ENCODE results near the gene EID3.

GRCh38 chr12:104275689-104276088, 27.9 kb upstream of the EID3 start:
- TF ChIP-seq RAD21 (IDR thresholded peaks at IDR 0.05; ENCODE audit: low read depth): no peak
- TF ChIP-seq REST (IDR thresholded peaks at IDR 0.05; ENCODE audit: low read depth): no peak
- TF ChIP-seq CEBPB (IDR thresholded peaks at IDR 0.05): no peak
- no peak for TF ChIP-seq TCF12 (IDR thresholded peaks at IDR 0.05; ENCODE audit: low read depth)
- no peak for TF ChIP-seq EP300 (IDR thresholded peaks at IDR 0.05; ENCODE audit: borderline replicate concordance)
- no peak for TF ChIP-seq ZBTB7A (IDR thresholded peaks at IDR 0.05; ENCODE audit: low read depth)
- TF ChIP-seq MAX (IDR thresholded peaks at IDR 0.05): no peak
- no peak for TF ChIP-seq FOXM1 (IDR thresholded peaks at IDR 0.05; ENCODE audit: borderline replicate concordance, low read depth)
- TF ChIP-seq CREB1 (IDR thresholded peaks at IDR 0.05; ENCODE audit: low read depth): no peak
- TF ChIP-seq NFIC (IDR thresholded peaks at IDR 0.05): no peak
- no peak for TF ChIP-seq TAF1 (IDR thresholded peaks at IDR 0.05; ENCODE audit: low read depth)

Data from Ishikawa (cell line).